Muscle layer of duodenum (tissue), 2 donors: Measurements from ENCODE around the gene SH3RF3.

Experiments
- H3K27ac ChIP-seq: one replicate; pipeline ENCODE4 v1.7.0; 2013; ENCODE audit warnings: mild to moderate bottlenecking, low read length
- H3K27me3 ChIP-seq: one replicate; pipeline ENCODE4 v1.7.0; 2013; ENCODE audit warnings: low read depth, mild to moderate bottlenecking, control low read depth, low read length
- H3K36me3 ChIP-seq, 2 donors: one replicate each; pipeline ENCODE4 v1.7.0; 2013; ENCODE audit warnings: low read length in 2 of 2, control low read depth in 1 of 2, mild to moderate bottlenecking in 1 of 2; ENCODE audit not compliant: insufficient read depth in 2 of 2, control insufficient read depth in 1 of 2
- H3K4me1 ChIP-seq, 2 donors: one replicate each; pipeline ENCODE4 v1.7.0; 2013; ENCODE audit warnings: low read length in 2 of 2, mild to moderate bottlenecking in 2 of 2, control low read depth in 1 of 2, moderate library complexity in 1 of 2; ENCODE audit not compliant: insufficient read depth in 2 of 2, control insufficient read depth in 1 of 2
- H3K4me3 ChIP-seq, 2 donors: one replicate each; pipeline ENCODE4 v1.7.0; 2013; ENCODE audit warnings: low read length in 2 of 2, low read depth in 1 of 2, mild to moderate bottlenecking in 1 of 2
- H3K9me3 ChIP-seq, 2 donors: one replicate each; pipeline ENCODE4 v1.7.0; 2013; ENCODE audit warnings: low read length in 2 of 2, control low read depth in 1 of 2, mild to moderate bottlenecking in 1 of 2; ENCODE audit not compliant: control insufficient read depth in 1 of 2
- donor health status: healthy.

Gene SH3RF3

DNA sequence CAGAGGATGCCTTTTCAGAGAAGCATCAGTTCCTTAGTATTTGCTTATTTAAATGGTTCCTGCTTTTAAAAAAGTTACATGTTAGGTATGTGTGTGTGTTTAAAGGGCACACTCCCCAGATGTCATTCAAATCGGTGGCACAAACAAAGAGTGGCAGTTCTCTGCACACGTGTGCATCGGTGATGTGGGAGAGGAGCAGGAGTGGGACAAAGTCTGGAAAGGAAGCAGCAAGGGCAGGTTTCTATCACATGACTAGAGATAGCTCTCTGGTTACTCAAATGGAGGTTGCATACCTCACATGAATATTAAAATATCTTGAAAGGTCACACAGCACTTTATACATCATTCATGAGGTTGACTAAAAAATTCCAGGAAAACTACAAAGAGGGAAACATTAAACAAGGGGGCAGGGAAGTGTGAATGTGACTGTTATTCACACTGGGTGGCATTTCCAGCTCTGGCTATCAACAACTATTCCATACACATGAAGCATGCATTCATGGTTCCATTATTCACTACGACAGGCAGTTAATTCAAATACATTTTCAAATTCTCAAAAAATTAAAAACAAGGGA is 420.1 kb downstream of the SH3RF3 start:
- Histone ChIP-seq H3K4me3 (no peak overlapping the region), H3K9me3 (no peaks in the 10 kb centered on the region), H3K27ac (no peak overlapping the region), H3K27me3 (no peaks in the 10 kb centered on the region), H3K4me1 (no peaks in the 10 kb centered on the region), H3K36me3 (peaks cover 3 to 5% of the 10 kb centered on the region in 2 donors)
